ENCODE measurements around the gene UBE2O.
"Not testable (repeated sequence)": the region's sequence is repeated elsewhere in the genome, so short reads cannot be mapped to it uniquely, and the experiment has no call there.

The UBE2O gene

DNA sequence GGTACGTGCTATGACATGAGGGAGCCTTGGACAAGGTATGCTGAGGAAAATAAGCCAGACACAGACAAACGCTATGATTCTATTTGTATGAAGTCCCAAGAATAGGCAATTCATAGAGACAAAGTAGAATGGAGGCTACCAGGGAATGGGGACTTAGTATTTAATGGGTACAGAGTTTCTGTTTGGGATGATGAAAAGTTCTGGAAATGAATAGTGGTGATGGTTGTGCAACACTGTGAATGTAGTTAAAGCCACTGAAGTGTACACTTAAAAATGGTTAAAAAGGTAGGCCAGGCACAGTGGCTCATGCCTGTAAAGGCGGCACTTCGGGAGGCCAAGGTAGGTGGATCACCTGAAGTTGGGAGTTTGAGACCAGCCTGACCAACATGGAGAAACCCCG lies 102.5 kb downstream of the UBE2O start:
- Histone ChIP-seq H3K4me1 (ENCODE audit: control insufficient read depth, insufficient read depth, low read length) (no peaks in the 10 kb centered on the region), H3K27me3 (ENCODE audit: control insufficient read depth, insufficient read depth, low read length) (no peaks in the 10 kb centered on the region), H3K9me3 (ENCODE audit: control insufficient read depth, insufficient read depth, low read length) (no peaks in the 10 kb centered on the region), H3K4me3 (ENCODE audit: low read depth, low read length) (no peak overlapping the region), H3K36me3 (ENCODE audit: control insufficient read depth, insufficient read depth, low read length) (peaks cover 5% of the 10 kb centered on the region), H3K9ac (ENCODE audit: low read depth, low read length) (no peak overlapping the region)

- not testable (repeated sequence) for H3K4me3 ChIP-seq (ENCODE audit: low read depth, low read length); H3K27me3 ChIP-seq (ENCODE audit: control insufficient read depth, insufficient read depth, low read length); H3K36me3 ChIP-seq (ENCODE audit: control insufficient read depth, insufficient read depth, low read length); H3K4me1 ChIP-seq (ENCODE audit: control insufficient read depth, insufficient read depth, low read length); H3K9ac ChIP-seq (ENCODE audit: low read depth, low read length); H3K9me3 ChIP-seq (ENCODE audit: control insufficient read depth, insufficient read depth, low read length)
These were observed 106.0 kb downstream of the UBE2O start for GRCh38 chr17:76346936-76347335.

DNA sequence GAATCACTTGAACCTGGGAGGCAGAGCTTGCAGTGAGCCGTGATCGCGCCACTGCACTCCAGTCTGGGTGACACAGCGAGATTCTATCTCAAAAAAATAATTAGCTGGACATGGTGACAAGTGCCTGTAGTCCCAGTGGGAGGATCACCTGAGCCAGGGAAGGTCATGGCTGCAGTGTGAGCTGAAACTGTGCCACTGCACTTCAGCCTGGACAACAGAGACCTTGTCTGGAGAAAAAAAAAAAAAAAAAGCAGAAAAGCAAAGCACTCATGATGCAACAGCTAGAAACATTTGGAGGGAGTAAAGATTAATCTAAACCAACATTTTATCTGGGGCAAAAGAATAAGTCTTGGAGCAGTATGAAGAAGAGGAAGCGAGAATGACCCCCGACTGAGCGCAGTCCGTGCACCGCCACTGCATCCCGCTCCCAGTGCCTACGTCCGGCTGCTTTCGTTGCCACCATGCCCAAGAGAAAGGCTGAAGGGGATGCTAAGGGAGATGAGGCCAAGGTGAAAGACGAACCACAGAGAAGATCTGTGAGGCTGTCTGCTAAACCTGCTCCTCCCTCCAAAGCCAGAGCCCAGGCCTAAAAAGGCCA lies 107.5 kb downstream of the UBE2O start:
- H3K27me3 ChIP-seq (ENCODE audit: control insufficient read depth, insufficient read depth, low read length): no peaks in the 10 kb centered on the region
- no peaks in the 10 kb centered on the region for H3K4me1 ChIP-seq (ENCODE audit: control insufficient read depth, insufficient read depth, low read length)
- no peaks in the 10 kb centered on the region for H3K9me3 ChIP-seq (ENCODE audit: control insufficient read depth, insufficient read depth, low read length)
- H3K36me3 ChIP-seq (ENCODE audit: control insufficient read depth, insufficient read depth, low read length): peaks cover 8% of the 10 kb centered on the region
- no peak overlapping the region for H3K4me3 ChIP-seq (ENCODE audit: low read depth, low read length)
- H3K9ac ChIP-seq (ENCODE audit: low read depth, low read length): no peak overlapping the region

DNA sequence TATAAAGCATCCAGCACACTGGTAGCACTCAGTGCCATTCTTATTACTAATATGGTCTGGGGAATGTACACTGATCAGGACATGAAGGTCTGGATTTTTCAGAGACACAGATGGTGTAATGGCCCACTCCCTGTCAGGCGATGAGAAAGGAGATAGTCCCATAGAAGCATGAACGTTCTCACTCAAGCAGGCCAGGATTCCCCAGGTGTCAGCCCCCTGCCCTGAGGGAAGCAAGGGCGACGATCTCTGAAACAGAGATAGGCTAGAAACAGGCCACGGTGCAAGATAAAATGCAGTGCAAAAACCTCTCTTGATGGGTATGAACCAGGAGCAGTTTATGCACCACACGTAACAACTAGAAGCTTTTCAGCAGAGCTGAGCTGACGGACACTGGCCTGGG lies 109.8 kb downstream of the UBE2O start:
- Histone ChIP-seq H3K9me3 (ENCODE audit: control insufficient read depth, insufficient read depth, low read length) (no peaks in the 10 kb centered on the region), H3K9ac (ENCODE audit: low read depth, low read length) (no peak overlapping the region), H3K4me1 (ENCODE audit: control insufficient read depth, insufficient read depth, low read length) (no peaks in the 10 kb centered on the region), H3K36me3 (ENCODE audit: control insufficient read depth, insufficient read depth, low read length) (peaks cover 8% of the 10 kb centered on the region), H3K27me3 (ENCODE audit: control insufficient read depth, insufficient read depth, low read length) (no peaks in the 10 kb centered on the region), H3K4me3 (ENCODE audit: low read depth, low read length) (no peak overlapping the region)

- Histone ChIP-seq H3K4me1 (ENCODE audit: control insufficient read depth, insufficient read depth, low read length) (no peaks in the 10 kb centered on the region), H3K9me3 (ENCODE audit: control insufficient read depth, insufficient read depth, low read length) (no peaks in the 10 kb centered on the region), H3K9ac (ENCODE audit: low read depth, low read length) (no peak overlapping the region), H3K36me3 (ENCODE audit: control insufficient read depth, insufficient read depth, low read length) (peaks cover 3% of the 10 kb centered on the region), H3K27me3 (ENCODE audit: control insufficient read depth, insufficient read depth, low read length) (no peaks in the 10 kb centered on the region), H3K4me3 (ENCODE audit: low read depth, low read length) (no peak overlapping the region)
These were observed 111.7 kb downstream of the UBE2O start for GRCh38 chr17:76341301-76341700.

All from iPS-15b (cell line).